HEK293T (cell line): Measurements from ENCODE around the gene ARFRP1.

Source experiments
- ARNT ChIP-seq: fragments of 450-650 bp; IDR thresholded peaks from 2 replicates; pipeline ENCODE4 v1.6.1; 2017; ENCODE audit warnings: mild to moderate bottlenecking
- BHLHE40 ChIP-seq: fragments of 450-650 bp; IDR thresholded peaks from 2 replicates; pipeline ENCODE4 v1.6.1; 2016; ENCODE audit warnings: mild to moderate bottlenecking, moderate library complexity, borderline replicate concordance
- CTBP1 ChIP-seq: fragments of 450-650 bp; IDR thresholded peaks from 2 replicates; pipeline ENCODE4 v1.6.1; 2016; ENCODE audit warnings: borderline replicate concordance
- ELF4 ChIP-seq: fragments of 450-650 bp; IDR thresholded peaks from 2 replicates; pipeline ENCODE4 v1.6.1; 2017; ENCODE audit warnings: antibody characterized with exemption
- FOXA1 ChIP-seq: fragments of 450-650 bp; IDR thresholded peaks from 2 replicates; pipeline ENCODE4 v1.6.1; 2016; ENCODE audit warnings: mild to moderate bottlenecking
- FOXK2 ChIP-seq: fragments of 450-650 bp; IDR thresholded peaks from 2 replicates; pipeline ENCODE4 v1.6.1; 2016; ENCODE audit warnings: mild to moderate bottlenecking
- FOXM1 ChIP-seq: fragments of 450-650 bp; IDR thresholded peaks from 2 replicates; pipeline ENCODE4 v1.6.1; 2017; ENCODE audit warnings: mild to moderate bottlenecking, borderline replicate concordance
- HDGF ChIP-seq: fragments of 450-650 bp; IDR thresholded peaks from 2 replicates; pipeline ENCODE4 v1.6.1; 2017; ENCODE audit warnings: antibody characterized with exemption, borderline replicate concordance
- NFRKB ChIP-seq: fragments of 450-650 bp; IDR thresholded peaks from 2 replicates; pipeline ENCODE4 v1.6.1; 2016; ENCODE audit warnings: mild to moderate bottlenecking, moderate library complexity
- SP1 ChIP-seq: fragments of 450-650 bp; IDR thresholded peaks from 2 replicates; pipeline ENCODE4 v1.6.1; 2017
- SUZ12 ChIP-seq: fragments of 450-650 bp; IDR thresholded peaks from 2 replicates; pipeline ENCODE4 v1.6.1; 2016; ENCODE audit warnings: mild to moderate bottlenecking
- TARDBP ChIP-seq: fragments of 450-650 bp; IDR thresholded peaks from 2 replicates; pipeline ENCODE4 v1.6.1; 2016
- ZNF384 ChIP-seq: fragments of 450-650 bp; IDR thresholded peaks from 2 replicates; pipeline ENCODE4 v1.6.1; 2016
- TF ChIP-seq, protein P1 (sequence below): fragments of 450-650 bp; IDR thresholded peaks from 2 replicates; pipeline ENCODE4 v1.6.1; 2016

DNA sequence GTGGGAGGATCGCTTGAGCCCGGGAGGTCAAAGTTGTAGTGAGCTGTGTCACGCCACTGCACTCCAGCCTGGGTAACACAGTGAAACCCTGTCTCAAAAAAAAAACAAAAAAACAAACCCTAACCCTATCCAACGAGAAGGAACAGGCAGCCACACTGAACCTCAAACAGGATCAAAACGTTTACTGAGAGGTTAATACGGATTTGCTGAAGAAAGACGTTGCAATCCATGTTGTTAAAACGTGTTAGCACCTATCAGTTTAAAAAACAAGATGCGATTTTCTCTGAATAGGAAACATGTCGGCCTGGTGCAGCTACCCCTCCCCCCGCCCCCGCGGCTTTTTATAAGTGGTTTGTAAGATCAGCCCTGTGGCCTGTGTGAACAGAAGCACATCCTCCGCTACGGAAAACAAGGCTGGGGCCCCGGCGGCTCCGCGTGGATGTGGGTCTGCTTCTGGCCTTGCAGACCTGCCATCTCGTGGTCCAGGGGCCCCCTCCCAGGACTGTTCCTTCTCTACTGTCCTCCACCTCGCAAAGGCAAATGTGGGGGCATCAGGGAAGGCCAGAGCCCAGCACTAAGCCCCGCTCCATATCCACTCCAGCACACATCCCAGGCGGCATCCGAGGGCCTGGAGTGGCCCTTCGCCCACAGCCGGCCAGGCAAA, 43.2 kb upstream of the ARFRP1 start:
- TF ChIP-seq CTBP1 (no peak), BHLHE40 (no peak), FOXA1 (no peak), ARNT (no peak), HDGF (no peak), ELF4 (no peak), FOXK2 (no peak), FOXM1 (no peak), TARDBP (no peak), SP1 (no peak), SUZ12 (no peak), ZNF384 (no peak), NFRKB (no peak)
- TF ChIP-seq, protein P1, sequence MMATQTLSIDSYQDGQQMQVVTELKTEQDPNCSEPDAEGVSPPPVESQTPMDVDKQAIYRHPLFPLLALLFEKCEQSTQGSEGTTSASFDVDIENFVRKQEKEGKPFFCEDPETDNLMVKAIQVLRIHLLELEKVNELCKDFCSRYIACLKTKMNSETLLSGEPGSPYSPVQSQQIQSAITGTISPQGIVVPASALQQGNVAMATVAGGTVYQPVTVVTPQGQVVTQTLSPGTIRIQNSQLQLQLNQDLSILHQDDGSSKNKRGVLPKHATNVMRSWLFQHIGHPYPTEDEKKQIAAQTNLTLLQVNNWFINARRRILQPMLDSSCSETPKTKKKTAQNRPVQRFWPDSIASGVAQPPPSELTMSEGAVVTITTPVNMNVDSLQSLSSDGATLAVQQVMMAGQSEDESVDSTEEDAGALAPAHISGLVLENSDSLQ, result no peak
